ENCODE measurements around the gene NDUFB10. TPM values are rescaled to one million over a fixed set of nuclear protein-coding genes. Genes with fewer than 3 reads are reported as not detected.

NDUFB10 gene
- total RNA-seq, 2 donors from 2014 or later: 219 to 272 TPM

- Histone ChIP-seq H3K4me1 (no peaks in the 10 kb centered on the region), H3K36me3 (no peaks in the 10 kb centered on the region), H3K9me3 (no peaks in the 10 kb centered on the region), H3K9ac (ENCODE audit: low read depth in 2 of 2, low read length in 2 of 2) (peak overlapping the region; percentile 46), H3K27me3 (no peaks in the 10 kb centered on the region), H3K27ac (peak overlapping the region; percentile 19), H3K4me3 (peak overlapping the region; percentile 49)
- intact Hi-C loops (cut with DNase I): loop anchor here (2.0 kb wide), 1 partner anchor 65 kb away; no protein-coding TSS in a partner anchor
- peak; percentile 89 for DNase-seq
- peak; percentile 100 for TF ChIP-seq CTCF (IDR thresholded peaks at IDR 0.05)
These were observed 29.6 kb upstream of the NDUFB10 start for GRCh38 chr16:1929578-1930337.

GRCh38 chr16:1930338-1930720 is 29.0 kb upstream of the NDUFB10 start:
- Histone ChIP-seq H3K4me3 (no peak overlapping the region), H3K9ac (ENCODE audit: low read depth in 2 of 2, low read length in 2 of 2) (no peak overlapping the region), H3K27me3 (no peaks in the 10 kb centered on the region), H3K27ac (no peak overlapping the region), H3K9me3 (no peaks in the 10 kb centered on the region), H3K36me3 (no peaks in the 10 kb centered on the region), H3K4me1 (no peaks in the 10 kb centered on the region)
- no peak for TF ChIP-seq CTCF (IDR thresholded peaks at IDR 0.05)
- DNase-seq: no peak
- intact Hi-C loops (cut with DNase I): no loop called here

GRCh38 chr16:1932050-1933028 is 27.0 kb upstream of the NDUFB10 start:
- H3K27ac ChIP-seq: no peak overlapping the region
- no peak overlapping the region for H3K4me3 ChIP-seq
- H3K4me1 ChIP-seq: no peaks in the 10 kb centered on the region
- H3K9me3 ChIP-seq: no peaks in the 10 kb centered on the region
- peak; percentile 59 for DNase-seq
- H3K27me3 ChIP-seq: no peaks in the 10 kb centered on the region
- peak; percentile 15 for TF ChIP-seq CTCF (IDR thresholded peaks at IDR 0.05)
- H3K9ac ChIP-seq (ENCODE audit: low read depth in 2 of 2, low read length in 2 of 2): no peak overlapping the region
- intact Hi-C loops (cut with DNase I): no loop called here
- H3K36me3 ChIP-seq: no peaks in the 10 kb centered on the region

GRCh38 chr16:1933097-1933661 is 26.2 kb upstream of the NDUFB10 start:
- no peak for TF ChIP-seq CTCF (IDR thresholded peaks at IDR 0.05)
- H3K9me3 ChIP-seq: no peaks in the 10 kb centered on the region
- intact Hi-C loops (cut with DNase I): no loop called here
- DNase-seq: no peak
- H3K4me3 ChIP-seq: no peak overlapping the region
- no peak overlapping the region for H3K9ac ChIP-seq (ENCODE audit: low read depth in 2 of 2, low read length in 2 of 2)
- H3K36me3 ChIP-seq: no peaks in the 10 kb centered on the region
- no peak overlapping the region for H3K27ac ChIP-seq
- H3K4me1 ChIP-seq: no peaks in the 10 kb centered on the region
- no peaks in the 10 kb centered on the region for H3K27me3 ChIP-seq

- Histone ChIP-seq H3K4me1 (peaks cover 12% of the 10 kb centered on the region), H3K9ac (ENCODE audit: low read depth in 2 of 2, low read length in 2 of 2) (no peak overlapping the region), H3K4me3 (no peak overlapping the region), H3K27me3 (no peaks in the 10 kb centered on the region), H3K27ac (no peak overlapping the region), H3K36me3 (peaks cover 4% of the 10 kb centered on the region), H3K9me3 (no peaks in the 10 kb centered on the region)
- DNase-seq: no peak
- TF ChIP-seq CTCF (IDR thresholded peaks at IDR 0.05): no peak
- intact Hi-C loops (cut with DNase I): no loop called here
These were observed 22.3 kb upstream of the NDUFB10 start for GRCh38 chr16:1936945-1937479.

All from colonic mucosa (tissue), 4 donors.